Skeletal muscle tissue (tissue), 4 donors: Measurements from ENCODE around the gene ZBP1. TPM values are rescaled to one million over a fixed set of nuclear protein-coding genes. Genes with fewer than 3 reads are reported as not detected.

Experiments used
- H3K27ac ChIP-seq: one replicate; pipeline ENCODE4 v1.7.0; 2013; ENCODE audit warnings: mild to moderate bottlenecking, low read depth, low read length, inconsistent platforms
- H3K27me3 ChIP-seq, 3 donors: one replicate each; pipeline ENCODE4 v1.7.0; 2013; ENCODE audit warnings: low read length in 3 of 3; ENCODE audit not compliant: control insufficient read depth in 3 of 3, insufficient read depth in 3 of 3
- H3K36me3 ChIP-seq, 3 donors: one replicate each; pipeline ENCODE4 v1.7.0; 2013; ENCODE audit warnings: low read length in 3 of 3; ENCODE audit not compliant: control insufficient read depth in 3 of 3, insufficient read depth in 3 of 3
- H3K4me1 ChIP-seq, 3 donors: one replicate each; pipeline ENCODE4 v1.7.0; 2013; ENCODE audit warnings: low read length in 3 of 3, mild to moderate bottlenecking in 3 of 3; ENCODE audit not compliant: control insufficient read depth in 3 of 3, insufficient read depth in 3 of 3
- H3K4me3 ChIP-seq, 3 donors: one replicate each; pipeline ENCODE4 v1.7.0; 2013; ENCODE audit warnings: low read length in 3 of 3
- H3K9ac ChIP-seq, 3 donors: one replicate each; pipeline ENCODE4 v1.7.0; 2013; ENCODE audit warnings: low read length in 3 of 3, mild to moderate bottlenecking in 3 of 3, moderate library complexity in 2 of 3, low read depth in 1 of 3
- H3K9me3 ChIP-seq, 3 donors: one replicate each; pipeline ENCODE4 v1.7.0; 2013; ENCODE audit warnings: low read length in 3 of 3; ENCODE audit not compliant: control insufficient read depth in 3 of 3
- total RNA-seq: library from RNA; depleted of rRNA; stranded (reverse); fragments of >200 nt; gene quantifications from one replicate; pipeline ENCODE4 v1.2.3, GENCODE V29; 2014
- donor health status: Osteomylitis.

Gene ZBP1, protein sequence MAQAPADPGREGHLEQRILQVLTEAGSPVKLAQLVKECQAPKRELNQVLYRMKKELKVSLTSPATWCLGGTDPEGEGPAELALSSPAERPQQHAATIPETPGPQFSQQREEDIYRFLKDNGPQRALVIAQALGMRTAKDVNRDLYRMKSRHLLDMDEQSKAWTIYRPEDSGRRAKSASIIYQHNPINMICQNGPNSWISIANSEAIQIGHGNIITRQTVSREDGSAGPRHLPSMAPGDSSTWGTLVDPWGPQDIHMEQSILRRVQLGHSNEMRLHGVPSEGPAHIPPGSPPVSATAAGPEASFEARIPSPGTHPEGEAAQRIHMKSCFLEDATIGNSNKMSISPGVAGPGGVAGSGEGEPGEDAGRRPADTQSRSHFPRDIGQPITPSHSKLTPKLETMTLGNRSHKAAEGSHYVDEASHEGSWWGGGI
- total RNA-seq: under 0.01 TPM

DNA sequence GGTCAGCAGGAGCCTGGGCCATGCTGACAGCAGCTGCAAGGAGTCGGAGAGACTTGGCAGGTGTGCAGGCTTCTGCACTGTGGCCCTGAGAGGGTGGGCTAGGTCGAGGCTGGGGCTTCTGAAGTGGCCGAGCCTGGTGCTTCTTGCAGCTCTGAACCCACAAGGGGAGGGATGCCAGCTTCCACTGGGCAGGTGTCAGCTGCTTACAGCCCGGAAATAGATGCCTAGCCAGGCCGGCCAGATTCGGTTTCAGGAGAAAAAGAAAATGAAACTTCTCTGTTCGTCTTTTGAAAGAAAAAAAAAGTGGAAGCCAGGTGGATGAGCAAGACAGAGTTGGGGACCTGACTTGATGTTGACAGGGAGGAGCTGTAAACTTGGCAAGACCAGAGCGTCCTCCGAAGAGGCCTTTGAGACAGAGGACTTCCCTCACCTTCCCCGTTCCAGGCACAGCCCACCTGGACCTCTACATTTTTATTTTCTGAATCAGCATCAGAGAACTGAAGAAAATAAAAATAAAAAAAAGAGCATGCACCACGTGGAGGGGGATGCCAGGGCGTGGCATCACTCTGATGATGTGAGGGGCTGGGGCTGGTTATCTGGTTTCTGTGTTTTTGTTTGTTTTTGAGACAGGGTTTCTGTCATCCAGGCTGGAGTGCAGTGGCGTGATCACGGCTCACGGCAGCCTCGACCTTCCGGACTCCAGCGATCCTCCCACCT, at the start of gene ZBP1:
ZBP1 (minus strand) TSS at position 153 of the 717 bp plus-strand sequence; CDS start at position 22, 131 bp downstream.
- H3K36me3 ChIP-seq: no peaks in the 10 kb centered on the region
- peaks cover 2 to 7% (median 3%) of the 10 kb centered on the region in 3 donors for H3K4me1 ChIP-seq
- no peak within 1 kb of the TSS for H3K27ac ChIP-seq
- peaks cover 6 to 19% (median 11%) of the 10 kb centered on the region in 3 donors for H3K27me3 ChIP-seq
- H3K4me3 ChIP-seq: peak within 1 kb of the TSS in 1 of 3 donors; percentile 38
- peaks cover 0 to 8% (median 4%) of the 10 kb centered on the region in 3 donors for H3K9me3 ChIP-seq
- H3K9ac ChIP-seq: no peak within 1 kb of the TSS

DNA sequence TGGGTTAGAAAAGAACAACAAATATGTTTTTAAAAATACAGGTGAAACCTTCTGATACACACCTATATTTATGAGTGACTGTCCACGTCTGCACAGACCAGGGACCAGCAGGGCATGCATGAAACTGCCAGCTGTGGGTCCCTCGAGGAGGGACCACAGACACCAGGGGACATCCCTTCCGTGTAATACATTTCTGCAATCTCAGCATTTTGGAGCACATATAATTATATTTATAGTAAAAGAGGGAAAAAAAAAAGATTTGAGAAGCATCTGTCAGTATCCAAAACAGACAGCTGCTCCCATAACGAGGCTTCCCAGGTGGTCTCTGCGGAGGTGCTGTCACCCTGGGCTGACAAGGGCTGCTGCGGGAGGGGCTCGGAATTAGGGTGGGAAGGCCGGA, 49.4 kb upstream of the ZBP1 start:
- no peak overlapping the region for H3K27ac ChIP-seq
- H3K9ac ChIP-seq: no peak overlapping the region
- H3K4me1 ChIP-seq: peaks cover 0 to 12% (median 10%) of the 10 kb centered on the region in 3 donors
- no peaks in the 10 kb centered on the region for H3K27me3 ChIP-seq
- no peaks in the 10 kb centered on the region for H3K36me3 ChIP-seq
- H3K4me3 ChIP-seq: no peak overlapping the region
- no peaks in the 10 kb centered on the region for H3K9me3 ChIP-seq

DNA sequence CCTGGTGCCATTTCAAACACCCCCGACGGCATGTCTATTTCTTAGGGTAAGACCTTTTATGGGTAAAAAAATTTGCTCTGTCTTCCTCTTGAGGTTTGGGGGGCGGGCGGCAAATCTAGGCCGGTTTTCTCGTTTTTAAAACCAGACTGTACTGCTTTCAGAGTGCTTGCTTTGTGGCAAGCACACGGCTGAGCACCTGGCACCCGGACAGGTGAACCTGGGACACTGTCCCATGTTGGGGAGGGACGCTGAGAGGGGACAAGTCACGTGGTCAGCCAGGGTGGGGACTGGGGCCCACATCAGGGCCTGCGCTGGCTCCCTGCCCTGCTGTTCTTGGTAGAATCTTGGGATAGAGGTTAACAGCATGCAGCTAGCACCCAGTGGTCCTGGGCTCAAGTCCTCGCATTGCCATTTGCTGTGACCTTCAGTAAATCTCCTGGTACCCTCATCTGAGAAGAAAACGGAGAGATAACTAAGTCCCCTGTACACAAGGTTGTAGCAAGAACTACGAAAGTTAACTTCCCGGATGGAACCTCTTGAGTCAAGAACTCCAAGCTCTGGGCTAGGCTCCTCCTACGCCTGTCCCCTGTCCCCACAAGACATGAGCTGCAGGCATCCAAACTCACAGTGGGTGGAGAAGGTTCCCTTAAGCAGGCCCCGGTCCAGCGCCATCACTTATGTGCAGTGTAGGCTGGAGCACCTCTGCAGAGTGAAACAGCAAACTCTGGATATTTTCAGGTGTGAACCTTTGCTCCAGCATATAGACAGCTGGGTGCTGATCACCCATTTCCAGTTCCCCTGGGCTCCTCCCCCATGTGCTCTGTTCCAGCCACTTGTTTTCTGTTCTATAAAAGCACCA, 47.9 kb upstream of the ZBP1 start:
- peaks cover 0 to 12% (median 5%) of the 10 kb centered on the region in 3 donors for H3K4me1 ChIP-seq
- H3K36me3 ChIP-seq: no peaks in the 10 kb centered on the region
- no peak overlapping the region for H3K9ac ChIP-seq
- no peaks in the 10 kb centered on the region for H3K9me3 ChIP-seq
- H3K27ac ChIP-seq: no peak overlapping the region
- H3K27me3 ChIP-seq: no peaks in the 10 kb centered on the region
- no peak overlapping the region for H3K4me3 ChIP-seq

DNA sequence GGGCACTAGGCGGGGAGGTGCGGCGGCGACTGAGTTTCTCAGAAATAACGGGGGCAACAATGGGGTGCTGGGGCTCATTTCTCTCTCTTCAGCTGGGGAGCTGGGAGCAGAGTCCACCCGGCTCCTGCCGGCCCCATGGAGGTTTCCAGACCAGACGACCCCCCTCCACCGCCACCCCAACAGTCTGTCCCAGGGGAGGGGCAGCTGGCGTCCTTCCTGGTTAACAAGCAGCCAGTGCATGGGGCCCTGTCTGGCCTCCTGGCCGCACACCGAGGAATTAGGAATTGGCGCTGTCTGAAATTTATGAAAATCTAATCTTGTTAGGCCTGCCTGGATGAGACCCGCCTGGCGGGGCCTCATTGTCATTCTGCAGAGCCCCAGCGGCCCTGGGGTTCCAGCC, 47.2 kb upstream of the ZBP1 start:
- Histone ChIP-seq H3K27ac (no peak overlapping the region), H3K9ac (no peak overlapping the region), H3K9me3 (no peaks in the 10 kb centered on the region), H3K27me3 (no peaks in the 10 kb centered on the region), H3K36me3 (no peaks in the 10 kb centered on the region), H3K4me1 (peaks cover 0 to 8% (median 4%) of the 10 kb centered on the region in 3 donors), H3K4me3 (no peak overlapping the region)

DNA sequence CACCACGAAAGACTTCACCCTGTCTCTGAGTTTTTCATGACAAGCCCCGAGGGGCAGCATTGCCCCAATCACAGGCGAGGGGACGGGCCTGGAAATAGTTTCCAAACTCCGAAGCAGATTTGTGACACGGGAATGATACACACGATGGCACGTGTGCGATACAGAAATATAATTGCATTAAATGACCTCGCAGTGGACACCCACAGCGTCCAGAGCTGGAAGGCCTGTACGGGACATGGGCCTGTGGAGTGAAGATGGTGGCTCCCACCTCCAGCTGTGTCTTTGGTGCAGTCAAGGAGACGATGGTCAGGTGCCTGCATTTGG, 46.6 kb upstream of the ZBP1 start:
- H3K9ac ChIP-seq: peak overlapping the region in 1 of 3 donors; percentile 21
- H3K36me3 ChIP-seq: no peaks in the 10 kb centered on the region
- no peak overlapping the region for H3K27ac ChIP-seq

DNA sequence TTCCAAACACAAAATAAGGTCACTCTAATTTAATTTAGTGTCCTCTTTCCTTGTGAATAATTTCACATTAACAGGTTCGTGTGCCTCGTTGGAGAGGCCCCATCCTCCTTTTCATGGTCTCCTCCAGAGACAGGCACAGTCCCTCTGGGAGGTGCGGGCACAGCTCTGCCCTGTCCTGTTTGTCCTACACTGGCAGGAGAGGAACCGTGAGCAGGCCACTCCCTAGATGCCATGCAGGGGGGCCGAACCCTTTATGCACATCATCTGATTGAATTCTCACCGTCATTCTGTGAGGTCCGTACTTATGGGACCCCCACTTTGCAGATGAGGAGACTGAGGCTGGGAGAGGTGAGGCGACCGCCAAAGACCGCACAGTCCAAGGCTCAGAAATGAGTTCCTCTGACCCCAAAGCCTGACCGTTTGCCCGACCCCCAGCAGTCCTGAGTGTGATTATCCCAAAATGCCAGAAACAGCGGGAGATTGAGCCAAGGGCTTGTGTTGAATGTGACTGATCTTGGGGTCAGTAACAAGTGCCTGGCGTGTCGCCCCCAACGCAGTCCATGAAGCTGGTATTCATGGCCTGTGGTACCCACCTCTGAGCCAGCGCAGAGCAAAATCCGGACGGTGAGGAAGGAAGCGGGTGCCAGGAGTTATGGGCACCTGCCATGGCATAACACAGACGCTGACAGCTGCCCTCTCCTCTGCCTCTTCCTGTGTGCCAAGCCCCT, 46.0 kb upstream of the ZBP1 start:
- Histone ChIP-seq H3K27ac (no peak overlapping the region), H3K9me3 (no peaks in the 10 kb centered on the region)

More for the DNA sequence above, 46.6 kb upstream of the ZBP1 start:
- H3K9me3 ChIP-seq: no peaks in the 10 kb centered on the region
- no peak overlapping the region for H3K4me3 ChIP-seq
- peaks cover 0 to 8% (median 4%) of the 10 kb centered on the region in 3 donors for H3K4me1 ChIP-seq
- no peaks in the 10 kb centered on the region for H3K27me3 ChIP-seq

DNA sequence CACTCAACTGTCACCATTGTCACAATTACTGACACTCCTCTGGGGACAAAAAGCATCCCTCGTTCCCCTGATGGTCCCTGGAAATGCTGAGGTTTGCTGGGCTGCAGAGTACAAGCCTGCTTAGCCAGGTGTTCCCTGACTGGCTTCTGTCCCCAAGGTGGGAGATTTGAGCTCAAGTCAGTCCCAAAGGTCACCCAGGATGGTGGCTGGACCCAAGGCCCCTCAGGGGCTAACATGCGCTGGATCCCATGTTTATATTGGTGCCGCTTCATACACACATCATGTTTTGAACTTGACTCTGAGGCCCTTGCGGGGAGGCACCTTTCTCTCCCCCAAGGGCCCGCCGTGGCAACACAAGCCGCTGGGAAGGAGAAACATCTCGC, 45.4 kb upstream of the ZBP1 start:
- Histone ChIP-seq H3K9me3 (no peaks in the 10 kb centered on the region), H3K4me1 (peaks cover 7 to 16% (median 10%) of the 10 kb centered on the region in 3 donors), H3K9ac (no peak overlapping the region), H3K27me3 (no peaks in the 10 kb centered on the region), H3K4me3 (no peak overlapping the region), H3K36me3 (no peaks in the 10 kb centered on the region), H3K27ac (no peak overlapping the region)

More for the DNA sequence above, 46.0 kb upstream of the ZBP1 start:
- H3K4me3 ChIP-seq: no peak overlapping the region
- peak overlapping the region in 1 of 3 donors; percentile 21 for H3K9ac ChIP-seq
- H3K4me1 ChIP-seq: peaks cover under 1 to 9% (median 5%) of the 10 kb centered on the region in 3 donors
- no peaks in the 10 kb centered on the region for H3K36me3 ChIP-seq
- H3K27me3 ChIP-seq: no peaks in the 10 kb centered on the region

DNA sequence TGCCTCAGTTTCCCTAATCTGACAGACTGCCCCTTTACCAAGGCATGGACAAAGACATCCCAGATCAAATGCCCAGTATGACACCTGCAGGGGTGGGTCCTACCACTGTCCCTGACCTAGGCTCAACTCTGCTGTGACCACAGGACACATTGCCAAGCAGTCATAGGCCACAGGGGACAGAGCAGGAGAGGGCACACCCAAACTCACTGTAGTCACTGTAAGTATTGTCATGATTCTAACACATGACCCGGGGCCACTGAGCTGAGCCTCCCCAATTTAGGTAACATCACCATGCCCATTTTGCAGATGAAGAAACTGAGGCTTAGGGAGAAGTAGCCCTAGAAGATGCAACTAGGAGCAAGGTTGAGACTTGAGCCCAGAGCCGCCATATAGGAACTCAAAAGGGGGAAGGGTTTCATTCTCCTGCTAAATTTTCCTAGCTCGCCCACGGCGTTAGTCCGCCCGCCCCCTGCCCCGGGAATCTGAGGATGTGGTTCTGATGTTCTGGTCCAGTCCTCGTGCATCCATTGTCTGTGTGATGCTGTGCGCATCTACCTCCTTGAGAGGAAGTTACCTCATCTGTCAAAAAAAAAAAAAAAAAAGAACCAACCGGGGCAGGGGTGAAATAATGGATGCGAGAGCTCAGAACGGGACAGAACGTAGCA, 44.8 kb upstream of the ZBP1 start:
- no peaks in the 10 kb centered on the region for H3K36me3 ChIP-seq
- H3K4me1 ChIP-seq: peaks cover 10 to 17% (median 13%) of the 10 kb centered on the region in 3 donors
- no peaks in the 10 kb centered on the region for H3K27me3 ChIP-seq
- H3K27ac ChIP-seq: no peak overlapping the region
- no peaks in the 10 kb centered on the region for H3K9me3 ChIP-seq
- no peak overlapping the region for H3K9ac ChIP-seq
- no peak overlapping the region for H3K4me3 ChIP-seq

DNA sequence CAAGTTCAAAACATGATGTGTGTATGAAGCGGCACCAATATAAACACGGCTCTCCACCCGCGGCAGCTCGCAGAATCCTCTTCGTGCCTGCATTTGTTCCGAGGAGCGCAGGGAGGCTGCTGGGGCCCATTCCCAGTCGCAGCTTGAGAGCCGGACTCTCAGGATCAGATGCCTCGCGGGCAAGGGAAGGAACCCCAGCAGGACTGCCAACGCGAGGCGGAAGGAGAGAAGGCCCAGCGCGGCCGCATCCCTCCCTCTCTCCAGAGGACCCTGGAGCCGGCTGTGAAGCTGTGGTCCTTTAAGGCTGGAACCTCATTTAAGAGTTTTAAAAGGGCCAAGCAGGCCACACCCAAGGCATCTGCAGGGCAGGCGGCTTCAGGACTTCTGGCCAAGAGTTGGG, 44.2 kb upstream of the ZBP1 start:
- Histone ChIP-seq H3K27me3 (no peaks in the 10 kb centered on the region), H3K36me3 (no peaks in the 10 kb centered on the region), H3K4me1 (peaks cover 11 to 17% (median 17%) of the 10 kb centered on the region in 3 donors), H3K4me3 (no peak overlapping the region), H3K9me3 (no peaks in the 10 kb centered on the region), H3K27ac (no peak overlapping the region), H3K9ac (no peak overlapping the region)
